GM19023 (cell line): ENCODE measurements around the gene STAMBPL1.
"Not testable (repeated sequence)": the region's sequence is repeated elsewhere in the genome, so short reads cannot be mapped to it uniquely, and the experiment has no call there.

Source experiments
- ATAC-seq: cut with Tn5 transposase; IDR thresholded peaks from one replicate; pipeline ENCODE4 v1.9.1; 2021; ENCODE audit warnings: mild to moderate bottlenecking, moderate library complexity; ENCODE audit not compliant: unreplicated experiment

Gene STAMBPL1

GRCh38 chr10:88854684-88855083 is 25.4 kb upstream of the STAMBPL1 start:
- ATAC-seq = no peak

- ATAC-seq = no peak
These were observed 22.2 kb upstream of the STAMBPL1 start for GRCh38 chr10:88857831-88858230.

- no peak for ATAC-seq
These were observed 21.6 kb upstream of the STAMBPL1 start for GRCh38 chr10:88858491-88858890.

GRCh38 chr10:88861036-88861435 is 19.0 kb upstream of the STAMBPL1 start:
- ATAC-seq = no peak

GRCh38 chr10:88865281-88865876 is 14.7 kb upstream of the STAMBPL1 start:
- no peak for ATAC-seq

GRCh38 chr10:88866454-88866853 is 13.6 kb upstream of the STAMBPL1 start:
- ATAC-seq = no peak

- ATAC-seq = no peak
These were observed 10.0 kb upstream of the STAMBPL1 start for GRCh38 chr10:88870089-88870488.

GRCh38 chr10:88873757-88874156 is 6.3 kb upstream of the STAMBPL1 start:
- no peak for ATAC-seq

GRCh38 chr10:88874281-88874680 is 5.8 kb upstream of the STAMBPL1 start:
- ATAC-seq = no peak

GRCh38 chr10:88875081-88875480 is 5.0 kb upstream of the STAMBPL1 start:
- no peak for ATAC-seq

GRCh38 chr10:88877298-88877697 is 2.7 kb upstream of the STAMBPL1 start:
- ATAC-seq = no peak

- peak; percentile 72 for ATAC-seq
These were observed 434 bp downstream of the STAMBPL1 start for GRCh38 chr10:88880282-88881076.

GRCh38 chr10:88881320-88881719 is 1.3 kb downstream of the STAMBPL1 start:
- ATAC-seq = no peak

- ATAC-seq = no peak
These were observed 2.0 kb downstream of the STAMBPL1 start for GRCh38 chr10:88881922-88882645.

GRCh38 chr10:88882646-88883447 is 2.8 kb downstream of the STAMBPL1 start:
- ATAC-seq = not testable (repeated sequence)

- ATAC-seq = no peak
These were observed 3.4 kb downstream of the STAMBPL1 start for GRCh38 chr10:88883448-88883809.

- peak; percentile 54 for ATAC-seq
These were observed 6.5 kb downstream of the STAMBPL1 start for GRCh38 chr10:88886557-88886956.

GRCh38 chr10:88888810-88889445 is 8.9 kb downstream of the STAMBPL1 start:
- no peak for ATAC-seq

- ATAC-seq = peak; percentile 79
These were observed 9.7 kb downstream of the STAMBPL1 start for GRCh38 chr10:88889559-88890337.
